GM12873 (cell line): ENCODE measurements around the gene MYH15.

Experiments
- TF ChIP-seq, protein P1 (sequence below): IDR thresholded peaks from 2 replicates; pipeline ENCODE4 v1.5.1; 2012; ENCODE audit warnings: low read depth, mild to moderate bottlenecking, moderate library complexity, low read length, control low read depth; ENCODE audit not compliant: insufficient read depth; ENCODE audit errors: missing control alignments

Gene MYH15

DNA sequence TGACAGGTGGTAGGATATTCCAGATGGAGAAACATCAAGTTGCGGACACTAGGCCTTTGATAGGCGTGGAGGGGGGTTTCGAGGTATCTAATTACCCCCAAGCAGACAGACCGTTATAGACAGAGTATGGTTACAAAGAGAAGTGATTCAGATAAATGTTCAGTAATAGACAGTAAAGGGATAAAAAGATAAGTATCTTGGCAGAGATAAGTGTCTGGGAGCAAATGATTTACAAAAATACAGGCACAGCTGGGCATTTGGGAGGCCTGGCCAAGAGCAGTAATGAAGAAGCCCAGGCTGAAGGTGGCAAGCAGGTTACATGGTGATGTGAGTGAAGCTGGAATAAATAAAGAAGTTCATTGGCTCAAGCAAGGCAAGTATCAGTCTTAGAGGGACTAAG lies 659 bp upstream of the MYH15 start:
- TF ChIP-seq, protein P1, sequence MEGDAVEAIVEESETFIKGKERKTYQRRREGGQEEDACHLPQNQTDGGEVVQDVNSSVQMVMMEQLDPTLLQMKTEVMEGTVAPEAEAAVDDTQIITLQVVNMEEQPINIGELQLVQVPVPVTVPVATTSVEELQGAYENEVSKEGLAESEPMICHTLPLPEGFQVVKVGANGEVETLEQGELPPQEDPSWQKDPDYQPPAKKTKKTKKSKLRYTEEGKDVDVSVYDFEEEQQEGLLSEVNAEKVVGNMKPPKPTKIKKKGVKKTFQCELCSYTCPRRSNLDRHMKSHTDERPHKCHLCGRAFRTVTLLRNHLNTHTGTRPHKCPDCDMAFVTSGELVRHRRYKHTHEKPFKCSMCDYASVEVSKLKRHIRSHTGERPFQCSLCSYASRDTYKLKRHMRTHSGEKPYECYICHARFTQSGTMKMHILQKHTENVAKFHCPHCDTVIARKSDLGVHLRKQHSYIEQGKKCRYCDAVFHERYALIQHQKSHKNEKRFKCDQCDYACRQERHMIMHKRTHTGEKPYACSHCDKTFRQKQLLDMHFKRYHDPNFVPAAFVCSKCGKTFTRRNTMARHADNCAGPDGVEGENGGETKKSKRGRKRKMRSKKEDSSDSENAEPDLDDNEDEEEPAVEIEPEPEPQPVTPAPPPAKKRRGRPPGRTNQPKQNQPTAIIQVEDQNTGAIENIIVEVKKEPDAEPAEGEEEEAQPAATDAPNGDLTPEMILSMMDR, result no peak

DNA sequence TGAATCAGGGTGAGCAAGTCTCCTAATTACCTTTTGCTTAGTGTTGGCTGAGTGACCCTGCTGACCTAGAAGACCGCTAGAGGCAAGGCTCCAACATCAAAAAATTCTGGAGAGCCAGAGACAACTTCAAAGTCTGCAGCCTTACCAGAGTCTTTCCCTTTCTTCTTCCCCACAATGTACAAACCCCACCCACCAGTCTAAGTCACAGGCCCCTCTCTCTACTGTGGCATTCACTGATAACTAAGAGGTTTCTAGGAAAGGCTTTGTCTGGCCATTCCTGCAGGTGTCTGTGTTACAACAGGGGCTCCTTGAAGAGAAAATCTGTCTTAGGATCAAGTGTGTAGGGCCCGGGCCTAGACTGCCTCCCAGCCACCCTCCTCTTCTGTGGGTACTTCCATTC lies 525 bp downstream of the MYH15 start:
- TF ChIP-seq, protein P1, result no peak

DNA sequence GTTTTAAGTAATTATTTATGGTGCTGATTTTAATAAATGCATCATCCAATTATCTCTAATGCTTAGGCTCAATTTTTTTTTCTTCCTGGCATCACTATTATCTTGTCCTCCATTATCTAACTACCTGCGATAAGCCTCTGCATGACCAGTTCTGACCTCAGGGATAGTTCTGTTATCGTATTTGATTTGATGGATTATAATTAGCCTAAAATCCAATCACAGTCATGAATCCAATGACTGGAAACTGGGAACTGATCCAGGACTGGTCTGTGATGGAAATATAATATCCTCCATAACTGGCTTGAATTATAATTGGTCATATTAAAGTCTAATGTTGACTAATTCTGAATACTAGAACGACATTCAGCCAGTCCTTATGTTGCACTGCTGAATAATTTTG lies 1.1 kb downstream of the MYH15 start:
- TF ChIP-seq, protein P1, result no peak

DNA sequence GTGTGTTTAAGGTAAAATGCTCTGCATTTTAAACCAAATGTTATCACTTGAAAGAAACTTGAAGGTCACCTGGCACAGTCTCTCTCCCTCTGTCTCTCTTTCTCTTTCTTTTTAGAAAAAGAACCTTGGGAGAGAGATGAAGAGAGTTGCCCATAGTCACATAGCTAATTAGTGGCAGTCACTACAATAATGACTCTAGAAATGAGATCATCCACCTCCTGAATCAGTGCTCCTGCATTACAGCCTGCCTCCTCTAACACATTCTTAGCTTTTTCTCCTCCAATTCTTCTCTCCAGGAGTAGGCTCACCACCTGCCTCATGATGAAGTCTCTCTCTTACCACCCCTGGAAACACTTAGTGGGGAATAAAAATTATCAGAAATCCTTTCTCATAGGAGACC lies 2.5 kb downstream of the MYH15 start:
- TF ChIP-seq, protein P1, result no peak

DNA sequence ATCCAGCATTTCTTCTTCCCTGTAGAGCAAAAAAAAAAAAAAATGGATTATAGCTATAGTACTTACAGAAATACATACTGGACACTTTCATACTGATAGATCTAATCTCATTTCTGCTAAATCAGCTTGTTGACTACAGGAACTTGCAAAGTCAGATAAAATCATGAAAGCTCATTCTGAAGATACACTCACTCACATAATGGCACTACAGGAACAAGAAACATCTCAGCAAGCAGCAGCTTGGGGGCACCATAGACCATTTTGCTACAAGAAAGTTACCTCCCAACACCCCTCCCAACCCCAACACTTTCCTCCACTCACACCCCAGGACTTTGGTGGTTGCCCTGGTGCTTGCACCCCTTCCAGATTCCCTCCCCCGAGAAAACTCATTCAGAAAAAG lies 4.6 kb downstream of the MYH15 start:
- TF ChIP-seq, protein P1, result no peak

DNA sequence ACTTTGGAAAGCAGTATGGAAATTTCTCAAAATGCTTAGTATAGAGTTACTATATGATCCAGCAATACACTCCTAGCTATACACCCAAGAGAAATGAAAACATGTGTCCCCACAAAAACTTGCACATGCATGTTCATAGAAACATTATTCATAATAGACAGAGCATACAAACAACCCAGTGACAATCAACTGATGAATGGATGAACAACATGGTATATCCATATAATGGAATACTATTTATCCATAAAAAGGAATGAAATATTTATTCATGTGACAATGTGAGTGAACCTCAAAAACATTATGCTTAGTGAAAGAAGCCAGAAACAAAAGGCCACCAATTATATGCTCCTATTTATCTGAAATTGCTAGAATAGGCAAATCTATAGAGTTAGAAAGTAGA lies 6.7 kb downstream of the MYH15 start:
- TF ChIP-seq, protein P1, result no peak

DNA sequence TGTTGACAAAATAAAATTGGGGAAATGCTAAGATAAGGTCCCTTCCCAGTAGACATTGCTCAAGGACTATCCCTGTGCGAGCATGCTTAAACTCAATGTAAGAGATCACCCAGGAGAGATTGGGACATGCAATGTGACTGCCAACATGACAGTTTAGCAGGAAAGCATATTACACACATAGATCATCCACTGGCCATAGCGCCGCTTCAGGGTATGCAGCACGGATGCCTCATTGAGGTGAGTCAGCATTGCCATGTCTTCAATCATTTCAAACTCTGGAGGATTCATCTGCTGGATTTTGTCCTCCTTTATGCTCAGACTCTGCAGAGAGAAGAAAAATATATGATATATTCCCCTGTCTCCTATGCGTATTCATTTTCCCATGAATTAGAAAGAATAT lies 8.9 kb downstream of the MYH15 start:
- TF ChIP-seq, protein P1, result no peak
